Adrenal gland (tissue), 12 donors: Measurements from ENCODE around the gene MIER1. TPM values are rescaled to one million over a fixed set of nuclear protein-coding genes. Genes with fewer than 3 reads are reported as not detected.

Experiments
- DNase-seq, 7 donors: peaks; one replicate each; pipeline ENCODE4 v3.0.0-alpha.2; 2019 to 2020
- H3K27ac ChIP-seq, 5 donors: fragments of 200-600 bp; sonication (generic) in 4 of 5; 1 replicate in 3 of 5; 2 replicates in 2 of 5; pipeline versions ENCODE4 v1.5.1 to v1.8.0; 2016 to 2020; ENCODE audit warnings: mild to moderate bottlenecking in 1 of 5
- H3K27me3 ChIP-seq: fragments of 200-600 bp; 2 replicates; pipeline ENCODE4 v1.8.0; 2021
- H3K36me3 ChIP-seq, 2 donors: fragments of 200-600 bp; replicated peaks in 1 of 2; 1 replicate in 1 of 2; 2 replicates in 1 of 2; pipeline versions ENCODE4 v1.5.1 to v1.8.0; 2018 to 2022
- H3K4me1 ChIP-seq, 2 donors: fragments of 200-600 bp; replicated peaks in 1 of 2; 1 replicate in 1 of 2; 2 replicates in 1 of 2; pipeline versions ENCODE4 v1.5.1 to v1.8.0; 2018 to 2021
- H3K4me3 ChIP-seq, 4 donors: fragments of 200-600 bp; sonication (generic) in 3 of 4; one replicate each; pipeline ENCODE4 v1.5.1; 2016 to 2018
- H3K9me3 ChIP-seq, 3 donors: fragments of 200-600 bp; sonication (generic) in 1 of 3; replicated peaks in 1 of 3; 1 replicate in 2 of 3; 2 replicates in 1 of 3; pipeline versions ENCODE4 v1.5.1 to v1.8.0; 2016 to 2021
- CTCF ChIP-seq, 6 experiments: fragments of 450-650 bp in 4 of 6; fragments of 200-600 bp in 2 of 6; sonication (generic) in 1 of 6; IDR thresholded peaks; 1 replicate in 5 of 6; 2 replicates in 1 of 6; pipeline versions ENCODE4 v1.5.1 to v1.8.0; 2016 to 2021; ENCODE audit warnings: antibody characterized with exemption in 6 of 6, mild to moderate bottlenecking in 2 of 6, moderate library complexity in 1 of 6
- POLR2A ChIP-seq, 2 donors: fragments of 450-650 bp; IDR thresholded peaks; one replicate each; pipeline ENCODE4 v1.6.1; 2017; ENCODE audit warnings: antibody characterized with exemption in 2 of 2, mild to moderate bottlenecking in 2 of 2, moderate library complexity in 1 of 2
- WGBS, 4 donors: extraction: QIAGEN DNeasy Blood & Tissue Kit in 2 of 4; methylation state at CpG; one replicate each; pipeline versions ENCODE4 v1.1.5 to v1.1.7; 2013 to 2017; 5-methylcytosine and 5-hydroxymethylcytosine counted together
- intact Hi-C, 2 donors: fragments of 100-400 bp; cut with DNase I; formaldehyde crosslinking; loops; one replicate each; pipeline versions ENCODE4 v1.14.1 to v1.15.0; 2022 to 2023
- polyA plus RNA-seq, 3 donors: library from polyadenylated mRNA; stranded (reverse); fragments of 200-250 nt in 2 of 3; fragments of 350-450 nt in 1 of 3; fragmentation: Illumina TruSeq in 1 of 3; extraction: RNeasy Lipid Tissue Mini Kit (QIAGEN cat#74804) in 1 of 3; gene quantifications; one replicate each; pipeline ENCODE4 v1.2.3, GENCODE V29; 2013 to 2014
- total RNA-seq, 9 donors: library from RNA; depleted of rRNA in 4 of 9; stranded (reverse); fragments of >200 nt in 4 of 9; fragments of 120-200 nt in 1 of 9; fragmentation: NEBNext Ultra II Directional in 1 of 9; extraction: Animal tissue kit (Norgen Biotek cat#: 25700) in 1 of 9; gene quantifications; one replicate each; pipeline versions ENCODE4 v1.1.0 to v1.2.4, GENCODE V29; 2013 to 2023
- donor health status: healthy with polysubstance abuse.
- donor health status: Bipolar disorder and iron deficiency.
- donor health status: DM: yes; HTN: yes; CAD: no.
- donor health status: DM: no; HTN: no; CAD: no.
- donor health status: DM: no; HTN: no; CAD: no.
- donor health status: DM: yes; HTN: yes; CAD: no.

The MIER1 gene
- total and polyA plus RNA-seq, 12 donors = 13.0 to 62.9 (median 37.3) TPM

GRCh38 chr1:67004176-67004575, 79.4 kb downstream of the MIER1 start:
- H3K9me3 ChIP-seq = no peaks in the 10 kb centered on the region
- H3K27ac ChIP-seq = no peak overlapping the region
- TF ChIP-seq CTCF (IDR thresholded peaks at IDR 0.05) (no peak), POLR2A (IDR thresholded peaks at IDR 0.05) (no peak)
- 72 to 91% (median 79%) methylated on average over 1 of the region's 1 CpG for WGBS, 4 donors
- H3K27me3 ChIP-seq = no peaks in the 10 kb centered on the region
- no peak overlapping the region for H3K4me3 ChIP-seq
- DNase-seq = no peak
- intact Hi-C loops = no loop called here
- peaks cover 0 to 3% of the 10 kb centered on the region in 2 donors for H3K36me3 ChIP-seq
- H3K4me1 ChIP-seq = no peaks in the 10 kb centered on the region

- TF ChIP-seq CTCF (IDR thresholded peaks at IDR 0.05) = no peak
- no peak for TF ChIP-seq POLR2A (IDR thresholded peaks at IDR 0.05)
- H3K9me3 ChIP-seq = no peaks in the 10 kb centered on the region
- peak in 1 of 7 donors; percentile 24 for DNase-seq
- no peak overlapping the region for H3K27ac ChIP-seq
- no peak overlapping the region for H3K4me3 ChIP-seq
- intact Hi-C loops = no loop called here
- WGBS, 4 donors = 84 to 98% (median 90%) methylated on average over 5 to 8 of the region's 8 CpGs
- H3K27me3 ChIP-seq = no peaks in the 10 kb centered on the region
- H3K4me1 ChIP-seq = no peaks in the 10 kb centered on the region
- H3K36me3 ChIP-seq = peaks cover 0 to 3% of the 10 kb centered on the region in 2 donors
These were observed 80.3 kb downstream of the MIER1 start for GRCh38 chr1:67005068-67005467.

GRCh38 chr1:67009792-67010191, 85.0 kb downstream of the MIER1 start:
- H3K4me3 ChIP-seq = no peak overlapping the region
- WGBS, 4 donors = 92 to 97% (median 96%) methylated on average over 3 of the region's 3 CpGs
- H3K27ac ChIP-seq = no peak overlapping the region
- no peak for DNase-seq
- no peaks in the 10 kb centered on the region for H3K4me1 ChIP-seq
- intact Hi-C loops = no loop called here
- no peaks in the 10 kb centered on the region for H3K9me3 ChIP-seq
- no peak for TF ChIP-seq POLR2A (IDR thresholded peaks at IDR 0.05)
- TF ChIP-seq CTCF (IDR thresholded peaks at IDR 0.05) = no peak
- H3K36me3 ChIP-seq = no peaks in the 10 kb centered on the region
- H3K27me3 ChIP-seq = no peaks in the 10 kb centered on the region

- no peak overlapping the region for H3K4me3 ChIP-seq
- WGBS, 4 donors = 51 to 66% (median 57%) methylated on average over 2 of the region's 2 CpGs
- intact Hi-C loops = no loop called here
- no peak for DNase-seq
- no peaks in the 10 kb centered on the region for H3K9me3 ChIP-seq
- H3K27me3 ChIP-seq = no peaks in the 10 kb centered on the region
- H3K4me1 ChIP-seq = no peaks in the 10 kb centered on the region
- peaks cover 0 to 4% of the 10 kb centered on the region in 2 donors for H3K36me3 ChIP-seq
- TF ChIP-seq POLR2A (IDR thresholded peaks at IDR 0.05) = no peak
- TF ChIP-seq CTCF (IDR thresholded peaks at IDR 0.05) = no peak
- H3K27ac ChIP-seq = no peak overlapping the region
These were observed 88.8 kb downstream of the MIER1 start for GRCh38 chr1:67013573-67013972.
